H4 (cell line): Measurements from ENCODE around the gene DNMT1. TPM values are rescaled to one million over a fixed set of nuclear protein-coding genes. Genes with fewer than 3 reads are reported as not detected.

ENCODE experiments used
- DNase-seq: peaks from one replicate; pipeline ENCODE4 v3.0.0-alpha.2; 2015; ENCODE audit warnings: low spot score
- total RNA-seq: library from RNA; depleted of rRNA; stranded (reverse); fragments of >200 nt; shearing (Covaris generic); gene quantifications from 2 replicates; pipeline ENCODE4 v1.2.3, GENCODE V29; 2014; rRNA removed

The DNMT1 gene
- total RNA-seq, 1 experiment from 2014 or later = 102 TPM

- peak; percentile 85 for DNase-seq
Measured at GRCh38 chr19:10095948-10096614, 98.7 kb downstream of the DNMT1 start.

GRCh38 chr19:10095622-10095947 lies 99.2 kb downstream of the DNMT1 start:
- no peak for DNase-seq

DNA sequence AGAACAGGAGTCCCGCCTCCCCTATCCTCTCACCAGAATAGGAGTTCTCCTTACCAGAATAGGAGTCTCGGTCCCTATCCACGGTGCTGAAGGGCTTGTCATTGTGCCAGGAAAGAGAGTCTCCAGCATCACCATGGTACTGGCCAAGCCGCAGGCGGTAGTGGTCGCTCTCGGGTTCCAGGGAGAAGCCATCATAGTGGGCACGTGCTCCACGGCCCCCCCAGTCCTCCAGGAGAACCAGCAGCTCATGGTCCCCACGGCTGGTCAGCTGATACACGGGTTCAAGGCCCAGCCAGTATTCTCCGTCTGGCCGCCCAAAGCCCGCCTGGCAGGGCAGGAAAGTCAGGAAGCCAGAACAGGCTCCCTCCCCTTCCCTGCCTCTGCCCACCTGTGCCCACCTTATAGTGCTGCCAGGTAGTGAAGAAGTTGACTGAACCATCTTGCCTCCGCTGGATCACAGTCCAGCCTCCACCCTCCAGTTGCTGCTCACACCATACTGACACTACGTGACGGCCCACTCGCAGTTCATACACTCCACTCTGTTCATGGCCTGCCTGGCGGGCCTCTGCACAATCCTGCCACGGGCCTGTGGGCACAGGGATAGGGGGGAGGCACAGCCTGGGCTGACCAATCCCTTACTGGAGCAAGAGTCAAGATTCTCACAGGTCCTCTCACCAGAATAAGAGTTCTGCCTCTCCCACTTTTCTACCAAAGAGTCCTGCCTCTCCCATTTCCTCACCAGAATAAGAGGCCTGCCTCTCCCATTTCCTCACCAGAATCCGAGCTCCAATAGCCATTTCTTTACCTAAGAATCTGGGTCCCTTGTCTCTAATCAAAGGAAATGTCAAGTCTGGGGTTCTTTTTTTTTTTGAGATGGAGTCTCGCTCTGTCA lies 101.2 kb downstream of the DNMT1 start:
- no peak for DNase-seq

DNA sequence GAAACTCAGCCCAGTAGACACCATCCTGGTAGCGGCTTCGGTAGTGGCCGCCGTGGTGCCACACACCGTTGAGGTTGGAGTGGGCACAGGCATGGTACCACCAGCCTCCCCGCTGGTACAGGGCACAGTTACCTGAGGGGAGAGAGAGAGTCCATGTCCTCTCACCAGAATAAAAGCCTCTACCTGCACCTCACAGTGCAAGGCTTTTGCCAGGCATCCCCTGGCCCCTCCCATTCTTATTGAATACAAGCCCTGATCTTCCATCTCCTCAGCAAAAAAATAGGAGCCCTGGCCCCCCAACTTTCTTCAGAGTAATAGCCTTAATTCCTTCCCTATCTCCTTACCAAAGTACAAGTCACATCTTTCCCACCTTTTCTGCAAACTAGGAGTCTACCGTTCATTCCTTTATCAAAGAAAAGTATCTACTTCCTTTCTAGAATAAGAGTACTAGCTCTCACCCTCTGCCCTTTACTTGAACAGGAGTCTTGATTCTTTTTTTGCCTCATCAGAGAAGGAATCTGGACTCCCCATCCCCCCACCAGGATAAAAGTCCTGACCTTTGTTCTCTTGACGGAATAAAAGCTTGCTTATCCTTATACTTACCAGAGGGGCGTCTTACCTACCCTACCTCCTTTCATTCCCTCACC lies 102.0 kb downstream of the DNMT1 start:
- no peak for DNase-seq

GRCh38 chr19:10091895-10092641 lies 102.7 kb downstream of the DNMT1 start:
- no peak for DNase-seq

DNA sequence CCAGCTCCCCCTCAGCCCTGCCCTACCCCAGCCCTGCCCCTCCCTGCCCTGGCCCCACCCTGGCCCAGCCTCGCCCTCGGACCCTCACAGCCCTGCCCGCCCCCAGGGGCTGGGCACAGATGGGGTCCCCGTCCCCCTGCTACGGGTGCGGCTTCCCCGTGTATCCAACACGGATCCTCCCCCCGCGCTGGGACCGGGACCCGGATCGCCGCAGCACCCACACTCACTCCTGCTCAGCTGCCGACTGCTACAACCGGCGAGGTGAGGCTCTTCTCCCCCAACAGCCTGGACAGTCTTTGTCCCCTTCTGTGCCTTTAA lies 103.4 kb downstream of the DNMT1 start:
- no peak for DNase-seq

DNA sequence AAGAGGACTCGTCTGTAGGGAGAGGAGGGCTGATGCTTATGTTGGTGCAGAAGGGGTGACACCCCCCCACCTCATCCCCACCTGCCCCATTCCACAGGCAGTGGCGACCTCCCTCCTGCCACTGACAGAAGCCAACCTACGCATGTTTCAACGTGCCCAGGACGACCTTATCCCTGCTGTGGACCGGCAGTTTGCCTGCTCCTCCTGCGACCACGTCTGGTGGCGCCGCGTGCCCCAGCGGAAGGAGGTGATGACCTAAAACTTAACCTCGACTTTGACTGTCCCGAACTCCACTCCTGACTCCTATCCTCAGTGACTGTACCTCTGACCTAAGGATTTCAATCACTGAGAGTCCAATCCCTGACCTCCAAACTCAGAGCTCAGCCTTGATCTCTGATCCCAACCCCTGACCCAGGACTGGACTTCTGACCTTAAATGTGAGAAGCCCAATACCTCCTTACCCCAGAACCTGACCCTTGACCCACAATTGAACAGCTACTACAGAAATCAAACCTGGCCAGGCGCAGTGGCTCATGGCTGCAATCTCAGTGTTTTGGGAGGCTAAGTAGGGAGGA lies 104.9 kb downstream of the DNMT1 start:
- no peak for DNase-seq

- no peak for DNase-seq
Measured at GRCh38 chr19:10088949-10089554, 105.7 kb downstream of the DNMT1 start.

GRCh38 chr19:10087296-10088061 lies 107.3 kb downstream of the DNMT1 start:
- DNase-seq = no peak

DNA sequence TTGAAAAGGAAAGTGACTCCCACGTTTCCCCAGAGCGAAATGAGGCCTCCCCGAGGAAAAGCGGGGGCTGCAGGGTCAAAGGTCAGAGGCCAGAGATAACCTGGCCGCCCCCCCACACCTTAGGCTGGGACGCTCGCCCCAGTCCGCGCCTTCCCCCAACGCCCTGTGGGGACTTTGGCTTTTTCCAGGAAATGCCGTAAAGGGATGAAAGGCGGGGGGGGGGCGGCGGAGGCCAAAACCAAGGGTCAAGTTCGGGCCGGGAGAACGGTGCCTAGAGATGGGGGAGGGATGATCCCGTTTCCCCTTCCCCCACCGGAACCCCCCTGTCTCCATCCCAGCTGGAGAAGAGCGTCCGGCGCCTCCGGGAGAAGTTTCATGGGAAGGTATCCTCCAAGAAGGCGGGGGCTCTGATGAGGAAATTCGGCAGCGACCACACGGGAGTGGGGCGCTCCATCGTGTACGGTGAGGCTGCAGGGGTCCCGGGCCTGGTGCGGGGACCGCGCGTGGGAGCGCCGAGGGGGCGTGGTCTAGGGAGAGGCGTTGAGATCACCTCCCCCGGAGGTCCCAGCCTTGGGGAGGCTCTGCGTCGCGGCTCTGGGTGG lies 108.1 kb downstream of the DNMT1 start:
- no peak for DNase-seq

- peak; percentile 49 for DNase-seq
Measured at GRCh38 chr19:10085641-10086590, 108.8 kb downstream of the DNMT1 start, which contains the start of gene SHFL. Gene SHFL, plus strand, starts transcription at chr19:10086317. Its CDS starts 111 bp downstream, at chr19:10086428.

- DNase-seq = no peak
Measured at GRCh38 chr19:10084803-10085202, 110.0 kb downstream of the DNMT1 start.

GRCh38 chr19:10083911-10084310 lies 110.8 kb downstream of the DNMT1 start:
- DNase-seq = no peak

Other genes starting within 250 kb of the DNMT1 start
- gene COL5A3, start 184.4 kb downstream of the DNMT1 start, total RNA-seq = 0.14 TPM in 1 of 2 replicates, not detected in the other
- gene RDH8, start 181.5 kb downstream of the DNMT1 start, total RNA-seq = not detected in 2 replicates
- gene SHFL, start 108.6 kb downstream of the DNMT1 start, total RNA-seq = 20.7 and 25.6 TPM in 2 replicates
- gene ANGPTL6, start 92.3 kb downstream of the DNMT1 start, total RNA-seq = 0.27 TPM in 1 of 2 replicates, not detected in the other
- 20.1 and 26.1 TPM in 2 replicates for gene PPAN, start 88.6 kb downstream of the DNMT1 start, total RNA-seq
- gene P2RY11, start 83.3 kb downstream of the DNMT1 start, total RNA-seq = 0.79 and 0.92 TPM in 2 replicates
- gene EIF3G, start 75.1 kb downstream of the DNMT1 start, total RNA-seq = 299 and 319 TPM in 2 replicates
- gene S1PR2, start 36.4 kb upstream of the DNMT1 start, total RNA-seq = 1.7 and 3.0 TPM in 2 replicates
- gene MRPL4, start 57.3 kb upstream of the DNMT1 start, total RNA-seq = 54.6 and 59.5 TPM in 2 replicates
- 0.06 and 0.12 TPM in 2 replicates for gene ICAM1, start 76.2 kb upstream of the DNMT1 start, total RNA-seq
- gene ICAM4, start 92.0 kb upstream of the DNMT1 start, total RNA-seq = 0.15 TPM in 1 of 2 replicates, not detected in the other
- gene ICAM5, start 95.0 kb upstream of the DNMT1 start, total RNA-seq = 0.87 and 1.5 TPM in 2 replicates
- 0.18 and 1.8 TPM in 2 replicates for gene ZGLP1, start 114.9 kb upstream of the DNMT1 start, total RNA-seq
- gene FDX2, start 121.1 kb upstream of the DNMT1 start, total RNA-seq = 23.6 and 40.0 TPM in 2 replicates
- gene RAVER1, start 138.6 kb upstream of the DNMT1 start, total RNA-seq = 7.1 and 8.2 TPM in 2 replicates
- 7.3 and 11.2 TPM in 2 replicates for gene ICAM3, start 144.7 kb upstream of the DNMT1 start, total RNA-seq
- 28.2 and 37.1 TPM in 2 replicates for gene TYK2, start 185.6 kb upstream of the DNMT1 start, total RNA-seq
- gene CDC37, start 208.6 kb upstream of the DNMT1 start, total RNA-seq = 105 and 132 TPM in 2 replicates
- gene PDE4A, start 225.6 kb upstream of the DNMT1 start, total RNA-seq = 1.0 and 1.1 TPM in 2 replicates